ENCODE measurements around the gene NEU1.

GRCh38 chr6:31901953-31902643 lies 39.5 kb upstream of the NEU1 start, which contains the start of gene ZBTB12:
- TF ChIP-seq CTCF (IDR thresholded peaks at IDR 0.05) (no peak), POLR2A (IDR thresholded peaks at IDR 0.05; ENCODE audit: low read length) (peak; percentile 57), KDM1A (IDR thresholded peaks at IDR 0.05; ENCODE audit: low read depth) (no peak), SMC3 (IDR thresholded peaks at IDR 0.05) (peak; percentile 10; the same call in 1 of the 3 replicates), NFE2L2 (conservative IDR thresholded peaks at IDR 0.05; ENCODE audit: low read length) (no peak)

All from A549 (cell line).